GM23338 (cell line): ENCODE data around the gene KLHL18. TPM values are rescaled to one million over a fixed set of nuclear protein-coding genes. Genes with fewer than 3 reads are reported as not detected.

Experiments used
- ATAC-seq: fragments of 200-7000 bp; cut with Tn5 transposase; 3 replicates; pipeline ENCODE4 v1.9.1; 2020
- DNase-seq: peaks from one replicate; pipeline ENCODE4 v3.0.0-alpha.2; 2015; ENCODE audit warnings: low spot score
- H2AFZ ChIP-seq: fragments of 200-600 bp; sonication (generic); 2 replicates; pipeline ENCODE4 v1.8.0; 2016; ENCODE audit warnings: antibody characterized with exemption, mild to moderate bottlenecking, moderate library complexity
- H3F3A ChIP-seq: fragments of 200-600 bp; sonication (generic); replicated peaks from 2 replicates; pipeline ENCODE4 v1.8.0; 2017; ENCODE audit warnings: antibody characterized with exemption, mixed run types, low read depth
- H3K27ac ChIP-seq: fragments of 200-600 bp; sonication (generic); 2 replicates; pipeline ENCODE4 v1.6.1; 2016; ENCODE audit warnings: low read depth
- H3K27me3 ChIP-seq: fragments of 200-600 bp; sonication (generic); 2 replicates; pipeline ENCODE4 v1.8.0; 2016; ENCODE audit warnings: mild to moderate bottlenecking, mixed run types, moderate library complexity; ENCODE audit not compliant: insufficient read depth
- H3K36me3 ChIP-seq: fragments of 200-600 bp; sonication (generic); 2 replicates; pipeline ENCODE4 v1.8.0; 2016; ENCODE audit warnings: mild to moderate bottlenecking; ENCODE audit not compliant: insufficient read depth
- H3K4me1 ChIP-seq: fragments of 200-600 bp; sonication (generic); 2 replicates; pipeline ENCODE4 v1.8.0; 2016; ENCODE audit warnings: mild to moderate bottlenecking, moderate library complexity; ENCODE audit not compliant: insufficient read depth
- H3K4me2 ChIP-seq: fragments of 200-600 bp; sonication (generic); 2 replicates; pipeline ENCODE4 v1.7.1; 2017; ENCODE audit warnings: mixed run types
- H3K4me3 ChIP-seq: fragments of 200-600 bp; sonication (generic); 2 replicates; pipeline ENCODE4 v1.6.1; 2016; ENCODE audit warnings: mixed run types
- H3K79me2 ChIP-seq: fragments of 200-600 bp; sonication (generic); replicated peaks from 2 replicates; pipeline ENCODE4 v1.8.0; 2017; ENCODE audit warnings: mild to moderate bottlenecking; ENCODE audit not compliant: insufficient read depth
- H3K9me2 ChIP-seq: fragments of 200-600 bp; sonication (generic); 2 replicates; pipeline ENCODE4 v1.8.0; 2017; ENCODE audit not compliant: insufficient read depth
- H4K20me1 ChIP-seq: fragments of 200-600 bp; sonication (generic); replicated peaks from 2 replicates; pipeline ENCODE4 v1.8.0; 2017; ENCODE audit warnings: mild to moderate bottlenecking; ENCODE audit not compliant: insufficient read depth
- H3K27ac Mint-ChIP-seq: 2 replicates; pipeline ENCODE4 v1.8.0; 2020; ENCODE audit warnings: inconsistent platforms, mild to moderate bottlenecking, moderate library complexity, mixed read lengths
- H3K27me3 Mint-ChIP-seq: 3 replicates; pipeline ENCODE4 v1.8.0; 2022; ENCODE audit warnings: low read depth, mild to moderate bottlenecking, moderate library complexity, mixed read lengths, inconsistent platforms; ENCODE audit not compliant: insufficient read depth, poor library complexity
- H3K36me3 Mint-ChIP-seq: 3 replicates; pipeline ENCODE4 v1.8.0; 2021; ENCODE audit warnings: low read depth, mild to moderate bottlenecking, inconsistent platforms, moderate library complexity, mixed read lengths
- H3K4me1 Mint-ChIP-seq: 3 replicates; pipeline ENCODE4 v1.8.0; 2020; ENCODE audit warnings: mild to moderate bottlenecking, inconsistent platforms, mixed read lengths
- H3K4me3 Mint-ChIP-seq: 3 replicates; pipeline ENCODE4 v1.8.0; 2021; ENCODE audit warnings: moderate library complexity, mild to moderate bottlenecking, inconsistent platforms, mixed read lengths
- H3K9me3 Mint-ChIP-seq: 3 replicates; pipeline ENCODE4 v1.8.0; 2020; ENCODE audit warnings: moderate library complexity, mild to moderate bottlenecking, inconsistent platforms, mixed read lengths
- CTCF ChIP-seq, 2 experiments: fragments of 200-600 bp in 1 of 2; sonication (generic) in 1 of 2; conservative IDR thresholded peaks; 2 replicates each; pipeline versions ENCODE4 v1.5.1 to v1.6.1; 2016 to 2017; ENCODE audit warnings: antibody characterized with exemption in 2 of 2, low read depth in 2 of 2, mild to moderate bottlenecking in 2 of 2, moderate library complexity in 1 of 2
- EZH2 ChIP-seq: fragments of 200-600 bp; sonication (generic); IDR thresholded peaks from one replicate; pipeline ENCODE4 v1.8.0; 2017; ENCODE audit warnings: antibody characterized with exemption, mild to moderate bottlenecking, low read depth; ENCODE audit not compliant: unreplicated experiment
- JUNB ChIP-seq: IDR thresholded peaks from one replicate; pipeline ENCODE4 v1.6.1; 2016; ENCODE audit warnings: antibody characterized with exemption; ENCODE audit not compliant: unreplicated experiment
- NANOG ChIP-seq: IDR thresholded peaks from 2 replicates; pipeline ENCODE4 v1.6.1; 2016; ENCODE audit warnings: antibody characterized with exemption, borderline replicate concordance
- POLR2AphosphoS5 ChIP-seq: IDR thresholded peaks from 2 replicates; pipeline ENCODE4 v1.6.1; 2016; ENCODE audit warnings: antibody characterized with exemption, low read depth
- STAT1 ChIP-seq: IDR thresholded peaks from one replicate; pipeline ENCODE4 v1.6.1; 2016; ENCODE audit warnings: antibody characterized with exemption; ENCODE audit not compliant: unreplicated experiment
- ZNF114 ChIP-seq: fragments of 250-450 bp; sonication (Bioruptor Pico); IDR thresholded peaks from 2 replicates; pipeline ENCODE4 v1.5.0; 2020; ENCODE audit warnings: mild to moderate bottlenecking, moderate library complexity
- ZNF331 ChIP-seq: fragments of 250-450 bp; sonication (Bioruptor Pico); IDR thresholded peaks from 2 replicates; pipeline ENCODE4 v1.5.0; 2020; ENCODE audit warnings: low read depth, mild to moderate bottlenecking, moderate library complexity
- ZNF462 ChIP-seq: fragments of 250-450 bp; sonication (Bioruptor Pico); IDR thresholded peaks from 2 replicates; pipeline ENCODE4 v1.5.0; 2020; ENCODE audit warnings: mild to moderate bottlenecking, moderate library complexity
- polyA plus RNA-seq: library from polyadenylated mRNA; unstranded; fragments of >200 nt; fragmentation: Nextera tagmentation; extraction: Ambion mirVana; gene quantifications from 2 replicates; pipeline ENCODE4 v1.2.1, GENCODE V29; 2016
- total RNA-seq: library from RNA; depleted of rRNA; stranded (reverse); fragments of >200 nt; shearing (Covaris generic); gene quantifications from 2 replicates; pipeline ENCODE4 v1.2.3, GENCODE V29; 2014
- TF ChIP-seq, protein P1 (sequence below): IDR thresholded peaks from one replicate; pipeline ENCODE4 v1.6.1; 2018; ENCODE audit warnings: antibody characterized with exemption; ENCODE audit not compliant: unreplicated experiment
- TF ChIP-seq, protein P2 (sequence below): IDR thresholded peaks from 2 replicates; pipeline ENCODE4 v1.6.1; 2016; ENCODE audit warnings: antibody characterized with exemption

KLHL18 gene
- total and polyA plus RNA-seq, 2 experiments from 2014 or later, result 11.3 to 18.1 TPM

DNA sequence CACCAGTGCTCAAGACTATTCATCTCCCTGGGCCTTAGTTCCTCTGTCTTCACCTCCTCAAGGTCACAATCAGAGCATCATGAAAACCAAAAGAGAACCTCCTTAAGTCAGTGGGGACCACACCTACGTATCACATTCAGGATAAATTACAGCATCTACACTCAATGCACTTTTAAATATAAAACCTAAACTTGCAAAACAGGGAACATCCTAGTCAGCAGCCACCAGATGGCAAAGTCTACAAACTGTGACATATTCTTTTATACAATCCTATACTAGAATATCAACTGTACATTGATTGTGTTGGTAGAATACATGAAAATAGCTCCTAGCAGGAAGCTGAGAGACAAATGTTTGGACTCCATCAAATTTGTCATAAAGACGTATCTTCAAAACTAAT lies 8.1 kb upstream of the KLHL18 start:
- no peak for ATAC-seq
- no peaks in the 10 kb centered on the region for H3K4me1 ChIP-seq
- Mint-ChIP-seq H3K4me3 (no peak overlapping the region), H3K27me3 (no peaks in the 10 kb centered on the region), H3K27ac (no peak overlapping the region), H3K9me3 (no peaks in the 10 kb centered on the region), H3K4me1 (no peaks in the 10 kb centered on the region; the same call in 2 of the 3 replicates), H3K36me3 (no peaks in the 10 kb centered on the region)
- H4K20me1 ChIP-seq, result no peaks in the 10 kb centered on the region
- no peak overlapping the region for H3K27ac ChIP-seq
- H3K9me2 ChIP-seq, result peaks cover 3% of the 10 kb centered on the region; the same call in 1 of the 2 replicates
- no peak overlapping the region for H3K4me2 ChIP-seq
- no peak overlapping the region for H2AFZ ChIP-seq
- no peaks in the 10 kb centered on the region for H3F3A ChIP-seq
- H3K79me2 ChIP-seq, result no peaks in the 10 kb centered on the region
- no peaks in the 10 kb centered on the region for H3K27me3 ChIP-seq
- TF ChIP-seq ZNF462 (CRISPR knock-in tag) (no peak), POLR2AphosphoS5 (no peak), CTCF (conservative IDR thresholded peaks at IDR 0.05; ENCODE audit: low read depth in 2 of 2) (no peak), JUNB (no peak), ZNF331 (CRISPR knock-in tag) (no peak), NANOG (no peak), EZH2 (no peak), STAT1 (no peak), ZNF114 (CRISPR knock-in tag) (no peak)
- TF ChIP-seq, protein P1, sequence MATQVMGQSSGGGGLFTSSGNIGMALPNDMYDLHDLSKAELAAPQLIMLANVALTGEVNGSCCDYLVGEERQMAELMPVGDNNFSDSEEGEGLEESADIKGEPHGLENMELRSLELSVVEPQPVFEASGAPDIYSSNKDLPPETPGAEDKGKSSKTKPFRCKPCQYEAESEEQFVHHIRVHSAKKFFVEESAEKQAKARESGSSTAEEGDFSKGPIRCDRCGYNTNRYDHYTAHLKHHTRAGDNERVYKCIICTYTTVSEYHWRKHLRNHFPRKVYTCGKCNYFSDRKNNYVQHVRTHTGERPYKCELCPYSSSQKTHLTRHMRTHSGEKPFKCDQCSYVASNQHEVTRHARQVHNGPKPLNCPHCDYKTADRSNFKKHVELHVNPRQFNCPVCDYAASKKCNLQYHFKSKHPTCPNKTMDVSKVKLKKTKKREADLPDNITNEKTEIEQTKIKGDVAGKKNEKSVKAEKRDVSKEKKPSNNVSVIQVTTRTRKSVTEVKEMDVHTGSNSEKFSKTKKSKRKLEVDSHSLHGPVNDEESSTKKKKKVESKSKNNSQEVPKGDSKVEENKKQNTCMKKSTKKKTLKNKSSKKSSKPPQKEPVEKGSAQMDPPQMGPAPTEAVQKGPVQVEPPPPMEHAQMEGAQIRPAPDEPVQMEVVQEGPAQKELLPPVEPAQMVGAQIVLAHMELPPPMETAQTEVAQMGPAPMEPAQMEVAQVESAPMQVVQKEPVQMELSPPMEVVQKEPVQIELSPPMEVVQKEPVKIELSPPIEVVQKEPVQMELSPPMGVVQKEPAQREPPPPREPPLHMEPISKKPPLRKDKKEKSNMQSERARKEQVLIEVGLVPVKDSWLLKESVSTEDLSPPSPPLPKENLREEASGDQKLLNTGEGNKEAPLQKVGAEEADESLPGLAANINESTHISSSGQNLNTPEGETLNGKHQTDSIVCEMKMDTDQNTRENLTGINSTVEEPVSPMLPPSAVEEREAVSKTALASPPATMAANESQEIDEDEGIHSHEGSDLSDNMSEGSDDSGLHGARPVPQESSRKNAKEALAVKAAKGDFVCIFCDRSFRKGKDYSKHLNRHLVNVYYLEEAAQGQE, result no peak
- TF ChIP-seq, protein P2, sequence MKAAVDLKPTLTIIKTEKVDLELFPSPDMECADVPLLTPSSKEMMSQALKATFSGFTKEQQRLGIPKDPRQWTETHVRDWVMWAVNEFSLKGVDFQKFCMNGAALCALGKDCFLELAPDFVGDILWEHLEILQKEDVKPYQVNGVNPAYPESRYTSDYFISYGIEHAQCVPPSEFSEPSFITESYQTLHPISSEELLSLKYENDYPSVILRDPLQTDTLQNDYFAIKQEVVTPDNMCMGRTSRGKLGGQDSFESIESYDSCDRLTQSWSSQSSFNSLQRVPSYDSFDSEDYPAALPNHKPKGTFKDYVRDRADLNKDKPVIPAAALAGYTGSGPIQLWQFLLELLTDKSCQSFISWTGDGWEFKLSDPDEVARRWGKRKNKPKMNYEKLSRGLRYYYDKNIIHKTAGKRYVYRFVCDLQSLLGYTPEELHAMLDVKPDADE, result no peak
- H3K4me3 ChIP-seq, result no peak overlapping the region
- no peaks in the 10 kb centered on the region for H3K36me3 ChIP-seq
- no peak for DNase-seq
